NCI-H69 (cell line): ENCODE results near the gene COQ4.

Source experiments
- DNase-seq: peaks from one replicate; lab custom pipeline; 2025; lab: John Stamatoyannopoulos, UW

Gene COQ4

DNA sequence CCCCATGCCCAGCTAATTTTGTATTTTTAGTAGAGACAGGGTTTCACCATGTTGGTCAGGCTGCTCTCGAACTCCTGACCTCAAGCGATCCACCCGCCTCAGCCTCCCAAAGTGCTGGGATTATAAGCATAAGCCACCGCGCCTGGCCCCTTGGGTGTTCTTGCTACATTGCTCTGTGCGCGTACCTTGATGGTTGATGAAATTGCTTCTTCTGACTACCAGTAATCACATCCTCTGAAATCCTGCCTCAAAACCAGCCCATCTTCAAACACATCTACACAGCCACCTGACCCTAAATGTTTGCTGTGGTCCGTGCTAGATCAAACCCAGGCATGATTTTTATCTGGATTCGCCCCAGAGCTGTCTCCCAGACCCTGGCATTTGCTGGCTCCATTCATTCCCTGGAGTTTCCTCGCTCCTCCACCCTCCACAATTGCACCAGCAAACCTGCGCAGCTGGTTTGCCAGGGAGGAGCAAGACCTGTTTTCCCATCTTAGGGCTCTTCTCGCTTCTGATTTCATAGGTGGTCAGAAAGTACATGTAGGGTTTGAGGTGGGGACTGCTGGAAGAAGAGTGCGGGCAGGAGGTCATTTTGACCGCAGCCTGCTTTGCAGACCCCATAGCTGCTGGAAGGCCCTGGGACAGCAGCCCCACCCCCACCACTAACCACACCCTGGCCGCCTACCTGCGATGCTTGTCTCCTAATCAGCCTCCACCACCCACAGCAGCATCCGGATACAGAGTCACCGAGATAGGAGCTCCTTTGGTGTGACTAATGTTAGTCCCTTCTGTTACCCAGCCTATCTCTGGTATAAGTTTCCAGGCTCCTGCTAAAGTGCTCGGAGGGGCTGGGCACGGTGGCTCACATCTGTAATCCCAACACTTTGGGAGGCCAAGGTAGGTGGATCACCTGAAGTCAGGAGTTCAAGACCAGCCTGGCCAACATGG, 23.8 kb upstream of the COQ4 start:
- DNase-seq, result no peak

- DNase-seq, result no peak
These were observed 18.3 kb upstream of the COQ4 start for GRCh38 chr9:128304136-128304970.

DNA sequence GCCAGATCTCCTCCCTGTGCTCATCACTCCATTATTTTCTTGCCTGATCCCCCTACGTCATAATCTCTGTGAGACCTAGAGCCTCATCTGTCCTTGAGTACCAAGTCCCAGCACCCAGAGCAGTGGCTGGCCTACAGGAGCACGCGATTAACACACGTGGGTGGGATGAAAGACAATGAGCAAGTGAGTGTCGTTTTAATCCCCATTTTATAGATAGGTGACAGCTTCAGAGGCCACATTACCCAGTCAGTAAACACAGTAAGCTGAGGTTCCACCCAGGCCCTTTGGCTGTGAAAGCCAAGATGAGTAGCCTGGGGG, 17.7 kb upstream of the COQ4 start:
- DNase-seq, result peak; percentile 11

DNA sequence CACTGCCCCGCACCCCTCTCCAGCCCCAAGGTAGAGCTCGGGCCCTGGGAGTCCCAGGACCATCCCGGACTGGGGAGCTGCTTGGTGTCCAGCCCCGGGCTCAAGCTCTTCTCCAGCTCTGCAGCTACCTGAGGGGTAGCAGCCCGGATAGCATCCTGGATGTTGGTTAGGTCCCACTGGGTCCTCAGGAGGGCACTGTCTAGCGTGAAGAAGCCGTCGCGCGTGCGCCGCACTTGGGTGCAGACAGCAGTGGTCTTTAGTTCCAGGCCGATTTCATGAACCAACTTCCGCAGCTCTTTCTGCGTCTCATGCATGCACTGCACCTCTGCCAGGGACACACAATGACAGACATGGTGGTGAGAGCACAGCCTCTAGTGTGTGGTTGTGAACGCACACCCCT, 13.1 kb upstream of the COQ4 start:
- no peak for DNase-seq

GRCh38 chr9:128310461-128310860, 12.2 kb upstream of the COQ4 start:
- DNase-seq, result no peak

- DNase-seq, result no peak
These were observed 7.9 kb upstream of the COQ4 start for GRCh38 chr9:128314697-128315096.

GRCh38 chr9:128316421-128316820, 6.2 kb upstream of the COQ4 start:
- no peak for DNase-seq

DNA sequence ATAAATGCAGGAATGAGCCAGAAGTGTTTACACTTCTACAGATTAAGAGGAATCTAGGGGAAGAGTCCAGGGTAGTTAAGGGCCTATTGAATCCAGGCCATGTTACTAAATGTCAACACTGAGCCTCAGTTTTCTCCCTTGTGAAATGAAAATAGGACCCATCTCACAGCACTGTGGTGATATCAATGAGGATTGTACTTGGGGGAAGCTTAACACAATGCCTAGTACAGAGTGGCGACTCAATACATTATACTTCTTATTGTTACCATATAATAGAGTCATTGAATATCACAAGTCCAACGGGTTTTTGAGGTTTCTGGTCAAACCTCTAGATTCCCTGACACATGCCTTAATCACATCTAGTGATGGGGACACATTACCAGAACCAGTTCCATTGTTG, 5.0 kb upstream of the COQ4 start:
- no peak for DNase-seq

- DNase-seq, result no peak
These were observed 1.3 kb upstream of the COQ4 start for GRCh38 chr9:128321343-128321742.

DNA sequence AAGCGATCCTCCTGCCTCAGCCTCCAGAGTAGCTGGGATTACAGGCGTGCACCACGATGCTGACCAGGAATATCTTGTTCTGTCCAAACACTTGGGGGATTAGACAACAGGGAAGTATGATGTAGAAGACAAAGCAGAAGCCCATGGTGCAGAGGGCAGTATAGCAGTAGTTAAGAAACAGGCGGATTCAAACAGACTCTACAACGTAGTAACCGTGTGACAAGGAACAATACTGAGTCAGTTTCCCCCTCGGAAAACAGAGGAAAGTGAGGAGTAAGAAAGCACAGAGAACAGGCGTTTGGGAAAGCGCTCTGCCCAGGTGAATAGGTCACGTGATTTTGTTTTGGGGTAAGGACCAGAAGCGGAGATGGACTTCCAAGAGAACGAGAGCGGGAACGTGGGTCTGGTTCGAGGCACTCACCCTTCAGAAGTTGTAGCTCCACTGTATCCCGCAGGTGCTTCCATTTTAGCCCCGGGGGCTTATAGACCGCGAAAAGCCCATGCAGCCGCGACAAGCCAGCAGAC, 698 bp upstream of the COQ4 start:
- DNase-seq, result no peak

DNA sequence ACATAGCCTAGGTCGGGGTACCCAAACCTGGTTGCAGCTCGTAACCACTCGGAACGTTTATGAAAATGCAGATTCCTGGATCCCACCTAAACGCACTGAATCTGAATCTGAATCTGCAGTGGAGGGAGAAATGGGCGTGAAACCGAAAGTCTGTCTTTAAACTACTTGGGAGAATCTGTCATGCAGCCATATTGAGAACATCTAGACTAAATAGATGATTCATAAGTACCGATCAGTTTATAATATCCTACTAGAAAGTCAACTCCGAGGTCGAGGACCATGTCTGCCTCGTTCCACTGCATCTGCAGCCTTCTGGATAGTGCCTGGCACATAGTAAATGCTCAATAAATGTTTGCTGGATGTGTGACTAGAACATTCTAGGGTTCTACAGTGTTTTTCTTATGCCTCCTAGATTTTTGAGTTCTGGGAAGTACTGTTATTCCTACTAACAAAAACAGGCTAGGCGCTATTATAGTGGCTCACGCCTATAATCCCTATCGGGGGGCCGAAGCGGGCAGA, 632 bp downstream of the COQ4 start:
- DNase-seq, result no peak

DNA sequence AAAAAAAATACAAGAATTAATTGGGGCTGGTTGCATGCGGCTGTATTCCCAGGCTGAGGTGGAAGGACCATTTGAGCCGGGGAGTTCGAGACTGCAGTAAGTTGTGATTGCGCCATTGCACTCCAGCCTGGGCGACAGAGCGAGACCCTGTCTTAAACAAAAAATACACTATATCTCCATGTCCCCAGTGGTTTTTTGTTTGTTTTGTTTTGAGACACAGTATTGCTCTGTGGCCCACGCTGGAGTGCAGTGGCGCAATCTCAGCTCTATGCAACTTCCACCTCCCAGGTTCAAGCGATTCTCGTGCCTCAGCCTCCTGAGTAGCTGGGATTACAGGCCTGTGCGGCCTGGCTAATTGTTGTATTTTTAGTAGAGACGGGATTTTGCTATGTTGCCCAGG, 1.2 kb downstream of the COQ4 start:
- DNase-seq, result no peak

GRCh38 chr9:128324401-128324800, 1.8 kb downstream of the COQ4 start:
- no peak for DNase-seq

GRCh38 chr9:128325629-128326028, 3.0 kb downstream of the COQ4 start:
- DNase-seq, result no peak

GRCh38 chr9:128333451-128333869, 10.8 kb downstream of the COQ4 start:
- DNase-seq, result peak; percentile 39

- no peak for DNase-seq
These were observed 12.5 kb downstream of the COQ4 start for GRCh38 chr9:128335161-128335560.

GRCh38 chr9:128335914-128336313, 13.3 kb downstream of the COQ4 start:
- DNase-seq, result no peak

GRCh38 chr9:128337936-128338335, 15.3 kb downstream of the COQ4 start:
- DNase-seq, result no peak

DNA sequence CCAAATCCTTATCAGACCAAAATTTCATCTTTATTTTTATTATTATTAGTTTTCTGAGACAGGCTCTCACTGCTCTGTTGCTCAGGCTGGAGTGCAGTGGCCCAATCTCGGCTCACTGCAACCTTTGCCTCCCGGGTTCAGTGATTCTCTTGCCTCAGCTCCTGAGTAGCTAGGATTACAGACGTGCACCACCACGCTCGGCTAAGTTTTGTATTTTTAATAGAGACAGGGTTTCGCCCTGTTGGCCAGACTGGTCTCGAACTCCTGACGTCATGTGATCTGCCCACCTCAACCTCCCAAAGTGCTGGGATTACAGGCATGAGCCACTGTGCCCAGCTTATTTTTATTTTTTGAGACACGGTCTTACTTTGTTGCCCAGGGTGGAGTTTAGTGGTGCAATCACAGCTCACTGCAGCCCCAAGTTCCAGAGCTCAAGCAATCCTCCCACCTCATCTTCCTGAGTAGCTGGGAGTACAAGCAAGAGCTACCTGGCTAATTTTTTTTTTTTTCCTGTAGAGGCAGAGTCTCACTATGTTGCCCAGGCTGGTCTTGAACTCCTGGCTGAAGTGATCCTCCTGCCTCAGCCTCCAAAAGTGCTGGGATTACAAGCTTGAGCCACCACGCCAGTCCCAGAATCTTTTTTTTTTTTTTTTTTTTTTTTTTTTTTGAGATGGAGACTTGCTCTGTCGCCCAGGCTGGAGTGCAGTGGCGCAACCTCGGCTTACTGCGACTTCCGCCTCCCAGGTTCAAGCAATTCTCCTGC, 16.4 kb downstream of the COQ4 start:
- peak; percentile 50 for DNase-seq

DNA sequence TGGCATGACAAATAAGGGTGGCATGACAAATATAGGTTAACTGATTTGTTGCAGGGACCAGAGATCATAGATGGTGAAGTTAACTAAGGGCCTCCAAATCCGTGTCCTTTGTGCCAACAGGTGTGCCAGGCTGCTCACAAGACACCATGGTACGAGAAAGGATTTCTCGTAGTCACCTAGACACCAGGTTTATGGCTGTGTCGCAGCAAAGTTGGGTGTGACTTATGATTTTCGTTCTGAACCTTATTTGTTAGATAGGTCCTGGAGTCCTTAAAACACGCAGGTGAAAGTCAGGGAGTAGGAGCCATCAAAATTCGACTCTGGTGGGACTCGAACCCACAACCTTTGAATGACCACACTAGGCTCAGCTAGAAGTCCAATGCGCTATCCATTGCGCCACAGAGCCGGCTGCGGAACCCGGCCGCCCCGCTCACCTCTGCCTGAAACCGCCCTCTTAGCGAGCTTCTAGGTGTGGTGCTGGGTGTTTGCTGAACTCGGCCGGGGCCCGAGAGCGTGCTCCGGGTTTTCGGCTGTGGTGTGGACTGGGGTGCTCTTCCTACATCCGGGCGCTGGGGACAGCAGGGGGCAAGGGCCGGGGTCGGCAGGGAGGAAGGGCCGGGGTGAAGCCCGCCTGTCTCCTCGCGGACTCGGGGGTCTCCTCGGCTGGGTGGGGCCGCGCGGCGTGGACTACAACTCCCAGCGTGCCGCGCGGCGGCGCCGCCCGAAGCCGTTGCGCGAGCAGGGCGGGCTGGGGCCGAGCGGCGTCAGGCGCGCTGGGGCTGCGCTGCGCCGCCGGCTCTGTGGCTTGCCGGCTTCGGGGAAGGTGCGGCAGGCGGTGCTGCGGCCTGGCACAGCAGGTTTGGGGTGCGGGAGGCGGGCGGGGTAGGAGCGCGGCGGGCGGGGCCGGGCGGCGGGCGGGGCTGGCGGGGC, 17.4 kb downstream of the COQ4 start, which contains the start of gene SLC27A4:
Gene SLC27A4 (plus strand): TSS at position 767 of the 930 bp plus-strand sequence. CDS start 2,606 bp downstream, outside the sequence.
- DNase-seq, result peak; percentile 96
